Breast epithelium (tissue), 3 donors: ENCODE measurements around the gene RHEX.

Source experiments
- CTCF ChIP-seq, 3 donors: fragments of 450-650 bp; IDR thresholded peaks; one replicate each; pipeline ENCODE4 v1.5.1; 2016 to 2017; ENCODE audit warnings: antibody characterized with exemption in 3 of 3, mild to moderate bottlenecking in 3 of 3, moderate library complexity in 3 of 3
- POLR2A ChIP-seq: fragments of 450-650 bp; IDR thresholded peaks from one replicate; pipeline ENCODE4 v1.6.1; 2016; ENCODE audit warnings: antibody characterized with exemption, mild to moderate bottlenecking, moderate library complexity
- POLR2AphosphoS5 ChIP-seq, 3 donors: sonication (generic); formaldehyde crosslinking; IDR thresholded peaks; one replicate each; pipeline ENCODE4 v1.6.1; 2017; ENCODE audit warnings: antibody characterized with exemption in 3 of 3

- TF ChIP-seq CTCF (IDR thresholded peaks at IDR 0.05) (no peak), POLR2AphosphoS5 (IDR thresholded peaks at IDR 0.05) (no peak), POLR2A (no peak)
Measured at GRCh38 chr1:206006946-206007345, 46.0 kb upstream of the RHEX start.
